Activated T-helper 1 cell treated with anti-CD3 and anti-CD28 coated beads, Interleukin-12 subunit alpha, Interleukin-12 subunit beta, Interleukin-2, Interleukin-4 antibody, amounts not matched to agents 30 ng/mL and 10 ng/mL and 1 ng/mL, durations not matched to agents 14 hours and 24 hours and 36 hours (primary cell): ENCODE results near the gene TUBB2A. TPM values are rescaled to one million over a fixed set of nuclear protein-coding genes. Genes with fewer than 3 reads are reported as not detected.
"Not testable (repeated sequence)": the region's sequence is repeated elsewhere in the genome, so short reads cannot be mapped to it uniquely, and the experiment has no call there.

Experiments used
- DNase-seq: peaks from one replicate; pipeline ENCODE4 v3.0.0; 2021; ENCODE audit warnings: low spot score
- H3K27ac Mint-ChIP-seq: one replicate; pipeline ENCODE4 v1.8.0; 2021; ENCODE audit warnings: mild to moderate bottlenecking, mixed read lengths
- H3K27me3 Mint-ChIP-seq: one replicate; pipeline ENCODE4 v1.8.0; 2022; ENCODE audit warnings: mild to moderate bottlenecking, moderate library complexity, mixed read lengths; ENCODE audit not compliant: insufficient read depth
- H3K36me3 Mint-ChIP-seq: one replicate; pipeline ENCODE4 v1.8.0; 2021; ENCODE audit warnings: low read depth, mixed read lengths
- H3K4me1 Mint-ChIP-seq: one replicate; pipeline ENCODE4 v1.8.0; 2021; ENCODE audit warnings: low read depth, mixed read lengths
- H3K4me3 Mint-ChIP-seq: one replicate; pipeline ENCODE4 v1.8.0; 2021; ENCODE audit warnings: mild to moderate bottlenecking, moderate library complexity, mixed read lengths
- H3K9me3 Mint-ChIP-seq: one replicate; pipeline ENCODE4 v1.8.0; 2021; ENCODE audit warnings: mixed read lengths
- intact Hi-C: fragments of 100-400 bp; cut with micrococcal nuclease; formaldehyde crosslinking; loops from one replicate; pipeline ENCODE4 v1.15.1; 2024
- total RNA-seq: library from RNA; stranded (reverse); gene quantifications from 2 replicates; pipeline ENCODE4 v1.2.3, GENCODE V29; 2022

TUBB2A gene
- total RNA-seq = 5.2 and 5.6 TPM in 2 replicates

DNA sequence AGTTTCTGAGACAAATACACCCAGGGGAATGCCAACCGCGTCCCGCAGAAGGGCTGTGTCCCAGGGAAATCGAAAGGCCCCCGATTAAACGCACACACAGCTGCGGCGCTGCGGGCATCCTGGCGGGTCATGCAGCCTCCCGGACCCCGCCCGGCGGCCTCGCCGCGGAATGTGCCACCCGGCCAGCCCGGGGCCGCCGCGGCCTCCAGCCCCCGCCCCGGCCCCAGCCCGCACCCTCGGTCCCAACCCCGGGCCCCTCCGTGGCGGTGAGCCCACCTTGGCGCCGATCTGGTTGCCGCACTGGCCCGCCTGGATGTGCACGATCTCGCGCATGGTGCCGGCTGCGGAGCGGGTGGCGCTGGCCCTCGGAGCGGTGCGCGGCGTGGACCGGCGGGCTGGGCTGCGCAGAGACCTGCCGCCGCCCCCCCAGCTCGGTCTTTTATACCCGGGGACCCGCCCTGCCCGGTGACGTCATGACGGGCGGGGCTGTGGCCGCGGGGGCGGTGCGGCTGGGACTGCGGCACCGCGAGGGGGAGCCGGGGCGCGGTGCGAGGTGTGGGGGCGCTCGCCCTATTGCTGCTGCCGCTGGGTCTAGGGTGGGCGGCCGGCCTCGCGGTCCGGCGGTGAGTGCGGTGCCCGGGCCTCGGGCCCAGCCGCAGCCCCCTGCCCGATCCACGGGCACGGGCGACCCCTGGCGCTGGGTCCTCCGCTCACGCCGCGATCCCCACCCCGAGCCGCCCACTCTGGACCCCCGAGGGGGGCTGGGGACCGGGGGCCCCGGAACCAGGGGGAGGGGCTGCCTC is at the start of gene TUBB2A:
Gene TUBB2A (minus strand): TSS at position 414 of the 803 bp plus-strand sequence. CDS start 81 bp downstream, at position 333.
- peak; percentile 83 for DNase-seq
- peaks cover 14% of the 10 kb centered on the region for H3K36me3 Mint-ChIP-seq
- H3K27ac Mint-ChIP-seq = peak within 1 kb of the TSS; percentile 76
- intact Hi-C loops = loop anchor here (1.0 to 2.0 kb wide), 3 partner anchors 39 to 89 kb away; partner anchors contain the start of genes BPHL and RIPK1
- H3K27me3 Mint-ChIP-seq = peaks cover 54% of the 10 kb centered on the region
- peaks cover 22% of the 10 kb centered on the region for H3K4me1 Mint-ChIP-seq
- H3K9me3 Mint-ChIP-seq = peaks cover 6% of the 10 kb centered on the region
- H3K4me3 Mint-ChIP-seq = peak within 1 kb of the TSS; percentile 86

DNA sequence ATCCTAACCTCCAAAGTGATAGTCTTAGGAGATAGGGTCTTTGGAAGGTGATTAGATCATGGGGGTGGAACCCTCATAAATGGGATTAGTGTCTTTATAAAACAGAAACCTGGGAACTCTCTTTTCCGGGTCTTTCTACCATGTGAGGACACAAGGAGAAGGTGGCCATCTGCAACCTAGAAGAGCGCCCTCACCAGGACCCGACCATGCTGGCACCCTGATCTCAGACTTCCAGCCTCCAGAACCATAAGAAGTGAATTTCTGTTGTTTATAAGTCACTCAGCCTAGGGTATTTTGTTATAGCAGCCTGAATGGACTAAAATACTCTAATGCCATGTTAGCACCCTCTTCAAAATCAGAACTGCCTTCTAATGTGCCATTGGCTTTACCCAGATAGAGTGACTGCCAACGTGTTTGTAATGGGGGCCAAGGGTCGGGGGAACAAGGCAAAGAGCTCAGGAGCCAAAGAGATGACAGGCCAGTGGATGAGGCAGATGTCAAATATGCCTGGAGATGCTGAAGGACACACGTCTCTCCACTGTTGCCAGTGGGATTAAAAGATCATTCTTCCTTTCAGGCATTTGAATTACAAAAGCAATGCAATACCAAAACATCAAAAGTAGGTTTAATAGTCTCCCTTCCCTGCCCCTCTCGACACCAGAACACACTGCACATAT is 49.1 kb upstream of the TUBB2A start:
- Mint-ChIP-seq H3K36me3 (no peaks in the 10 kb centered on the region), H3K9me3 (peaks cover 13% of the 10 kb centered on the region), H3K27me3 (peaks cover 12% of the 10 kb centered on the region), H3K27ac (no peak overlapping the region), H3K4me3 (no peak overlapping the region), H3K4me1 (peaks cover 41% of the 10 kb centered on the region)
- no peak for DNase-seq
- intact Hi-C loops = no loop called here

DNA sequence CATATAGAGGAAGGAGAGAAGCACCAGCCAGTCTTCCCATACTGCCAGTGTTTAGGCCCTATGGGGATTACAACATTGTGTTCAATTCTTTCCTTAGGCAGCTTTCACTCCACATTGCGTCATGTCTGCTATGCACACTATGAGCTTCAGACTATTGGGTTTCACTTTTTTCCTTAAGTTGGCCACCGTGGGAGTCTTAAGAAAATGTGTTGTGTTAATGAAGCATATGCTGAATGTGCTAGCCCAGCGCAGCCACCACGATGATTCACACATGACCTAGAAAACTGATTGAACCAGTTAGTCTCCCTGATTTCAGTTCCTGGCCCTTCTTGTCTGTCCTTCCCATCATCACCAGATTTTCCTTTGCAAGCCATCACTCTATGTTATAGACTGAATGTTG is 48.6 kb upstream of the TUBB2A start:
- H3K4me3 Mint-ChIP-seq = no peak overlapping the region
- peaks cover 41% of the 10 kb centered on the region for H3K4me1 Mint-ChIP-seq
- H3K36me3 Mint-ChIP-seq = no peaks in the 10 kb centered on the region
- peaks cover 13% of the 10 kb centered on the region for H3K9me3 Mint-ChIP-seq
- intact Hi-C loops = no loop called here
- H3K27ac Mint-ChIP-seq = no peak overlapping the region
- peaks cover 10% of the 10 kb centered on the region for H3K27me3 Mint-ChIP-seq
- DNase-seq = no peak

DNA sequence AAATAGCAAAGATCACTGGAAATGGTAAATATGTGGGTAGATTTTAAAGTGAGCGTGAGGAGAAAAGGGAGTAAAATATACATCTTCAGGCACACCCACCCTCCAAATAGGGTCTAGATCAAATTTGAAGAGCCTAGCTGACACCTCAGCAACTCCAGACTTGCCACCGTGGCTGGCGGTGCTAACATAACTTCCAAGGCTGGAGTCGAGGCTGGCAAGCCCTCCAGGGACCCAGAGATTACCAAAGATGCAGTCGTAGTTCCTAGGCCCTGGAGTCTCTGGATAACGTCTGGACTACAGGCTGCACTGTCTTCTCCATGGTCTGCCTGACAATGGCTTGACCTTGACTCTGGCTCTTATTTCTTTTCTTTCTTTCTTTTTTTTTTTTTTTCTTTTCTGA is 47.6 kb upstream of the TUBB2A start:
- no peak for DNase-seq
- Mint-ChIP-seq H3K4me1 (peaks cover 36% of the 10 kb centered on the region), H3K27ac (no peak overlapping the region), H3K27me3 (peaks cover 17% of the 10 kb centered on the region), H3K4me3 (no peak overlapping the region), H3K9me3 (peaks cover 19% of the 10 kb centered on the region), H3K36me3 (no peaks in the 10 kb centered on the region)
- intact Hi-C loops = no loop called here

DNA sequence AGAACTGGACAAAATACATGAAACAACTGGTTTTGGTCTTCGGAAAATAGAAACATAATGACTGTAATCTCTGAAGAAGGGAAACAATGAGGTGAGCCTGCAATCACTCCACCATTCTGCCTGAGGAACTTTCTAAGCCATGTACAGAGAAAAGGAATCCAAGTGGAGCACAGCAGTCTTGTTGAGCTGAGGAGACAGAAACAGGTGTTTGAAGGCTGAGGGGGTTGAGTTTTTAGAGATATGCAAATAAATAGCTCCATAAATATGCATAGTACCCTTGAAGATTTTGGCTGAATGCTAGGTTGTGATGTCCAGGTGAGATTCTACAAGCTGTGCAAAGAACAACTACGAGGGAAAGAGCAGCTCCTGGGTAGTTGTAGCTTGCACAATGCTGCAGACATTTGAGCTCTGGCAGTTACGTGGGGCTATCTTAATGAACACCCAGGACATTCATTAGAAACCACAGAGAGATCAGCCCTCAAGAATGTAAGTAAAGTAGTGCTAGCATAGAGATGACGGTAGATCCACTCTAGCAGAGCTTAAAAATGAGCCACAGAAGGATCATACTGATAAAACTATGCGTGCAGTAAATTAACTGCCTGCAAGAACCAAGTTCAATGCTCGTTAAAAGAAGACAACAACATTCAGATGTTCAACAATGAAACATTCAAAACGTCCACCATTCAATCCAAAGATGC is 45.8 kb upstream of the TUBB2A start:
- DNase-seq = no peak
- Mint-ChIP-seq H3K4me1 (peaks cover 19% of the 10 kb centered on the region), H3K27me3 (peaks cover 17% of the 10 kb centered on the region), H3K36me3 (no peaks in the 10 kb centered on the region), H3K27ac (no peak overlapping the region), H3K4me3 (no peak overlapping the region), H3K9me3 (peaks cover 19% of the 10 kb centered on the region)
- intact Hi-C loops = no loop called here

DNA sequence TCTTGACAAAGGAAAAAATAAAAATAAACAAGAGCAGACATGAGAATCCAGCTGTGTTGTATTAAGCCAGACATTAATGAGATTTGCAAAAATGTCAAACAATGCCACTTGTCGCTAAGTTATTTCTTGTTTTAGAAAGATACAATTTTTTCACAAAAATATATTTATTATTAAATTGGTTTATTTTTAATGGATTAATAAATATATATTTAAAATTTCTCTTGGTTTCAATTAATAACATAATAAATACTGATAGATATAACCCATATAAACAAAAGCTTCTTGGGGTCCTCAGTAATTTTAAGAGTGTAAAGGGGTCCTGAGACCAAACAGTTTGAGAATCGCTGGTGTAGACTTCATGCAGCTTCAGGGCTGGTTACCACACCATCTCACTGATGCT is 44.0 kb upstream of the TUBB2A start:
- Mint-ChIP-seq H3K27me3 (peaks cover 16% of the 10 kb centered on the region), H3K4me3 (no peak overlapping the region), H3K27ac (no peak overlapping the region), H3K9me3 (peaks cover 16% of the 10 kb centered on the region), H3K36me3 (no peaks in the 10 kb centered on the region), H3K4me1 (peaks cover 8% of the 10 kb centered on the region)
- intact Hi-C loops = no loop called here
- DNase-seq = no peak

DNA sequence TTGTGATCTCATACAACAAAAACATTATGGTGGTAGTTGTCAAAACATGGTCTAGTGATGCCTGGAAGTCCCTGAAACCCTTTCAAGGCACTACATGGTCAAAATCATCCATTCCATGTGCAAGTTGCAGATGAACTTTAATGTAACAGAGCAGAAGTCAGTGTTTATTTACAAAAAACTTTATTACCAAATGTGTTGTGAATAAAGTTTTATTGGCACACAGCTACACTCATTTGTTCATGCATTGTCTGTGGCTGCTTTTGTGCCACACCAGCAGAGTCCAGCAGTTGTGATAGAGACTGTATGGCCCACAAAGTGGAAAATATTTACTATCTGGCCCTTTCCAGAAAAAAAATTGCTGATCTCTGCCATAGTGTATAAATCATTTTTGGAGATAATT is 43.3 kb upstream of the TUBB2A start:
- H3K36me3 Mint-ChIP-seq = no peaks in the 10 kb centered on the region
- H3K4me1 Mint-ChIP-seq = peaks cover under 1% of the 10 kb centered on the region
- intact Hi-C loops = no loop called here
- H3K9me3 Mint-ChIP-seq = peaks cover 16% of the 10 kb centered on the region
- peaks cover 13% of the 10 kb centered on the region for H3K27me3 Mint-ChIP-seq
- H3K27ac Mint-ChIP-seq = no peak overlapping the region
- DNase-seq = no peak
- H3K4me3 Mint-ChIP-seq = no peak overlapping the region

DNA sequence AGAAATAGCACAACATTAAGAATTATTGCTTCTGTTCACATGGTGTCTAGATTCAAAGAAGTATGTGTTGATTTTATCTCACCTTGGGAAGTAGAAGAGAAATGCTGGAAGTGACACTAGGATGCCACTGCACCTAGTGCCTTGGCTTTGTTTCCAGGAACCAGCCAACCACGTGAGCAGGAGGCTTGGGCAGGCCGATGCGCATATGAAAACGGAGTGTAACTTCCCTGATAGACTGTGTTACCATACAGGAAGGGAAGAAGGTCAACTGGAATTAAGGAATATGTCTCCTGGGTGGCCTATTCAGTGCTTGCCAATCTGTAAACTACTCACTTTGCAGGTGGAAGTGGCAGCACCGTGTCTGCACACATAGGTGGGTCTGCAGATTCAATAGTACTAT is 42.0 kb upstream of the TUBB2A start:
- Mint-ChIP-seq H3K9me3 (peaks cover 14% of the 10 kb centered on the region), H3K4me3 (no peak overlapping the region), H3K27me3 (peaks cover 13% of the 10 kb centered on the region), H3K4me1 (no peaks in the 10 kb centered on the region), H3K36me3 (no peaks in the 10 kb centered on the region), H3K27ac (no peak overlapping the region)
- intact Hi-C loops = no loop called here
- DNase-seq = no peak

DNA sequence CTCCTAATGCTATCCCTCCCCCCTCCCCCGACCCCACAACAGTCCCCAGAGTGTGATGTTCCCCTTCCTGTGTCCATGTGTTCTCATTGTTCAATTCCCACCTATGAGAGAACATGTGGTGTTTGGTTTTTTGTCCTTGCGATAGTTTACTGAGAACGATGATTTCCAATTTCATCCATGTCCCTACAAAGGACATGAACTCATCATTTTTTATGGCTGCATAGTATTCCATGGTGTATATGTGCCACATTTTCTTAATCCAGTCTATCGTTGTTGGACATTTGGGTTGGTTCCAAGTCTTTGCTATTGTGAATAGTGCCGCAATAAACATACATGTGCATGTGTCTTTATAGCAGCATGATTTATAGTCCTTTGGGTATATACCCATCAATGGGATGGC is 40.4 kb upstream of the TUBB2A start:
- H3K4me1 Mint-ChIP-seq, H3K9me3 Mint-ChIP-seq, DNase-seq, H3K4me3 Mint-ChIP-seq, intact Hi-C loops, H3K36me3 Mint-ChIP-seq, H3K27ac Mint-ChIP-seq: not testable (repeated sequence)
- peaks cover 11% of the 10 kb centered on the region for H3K27me3 Mint-ChIP-seq

DNA sequence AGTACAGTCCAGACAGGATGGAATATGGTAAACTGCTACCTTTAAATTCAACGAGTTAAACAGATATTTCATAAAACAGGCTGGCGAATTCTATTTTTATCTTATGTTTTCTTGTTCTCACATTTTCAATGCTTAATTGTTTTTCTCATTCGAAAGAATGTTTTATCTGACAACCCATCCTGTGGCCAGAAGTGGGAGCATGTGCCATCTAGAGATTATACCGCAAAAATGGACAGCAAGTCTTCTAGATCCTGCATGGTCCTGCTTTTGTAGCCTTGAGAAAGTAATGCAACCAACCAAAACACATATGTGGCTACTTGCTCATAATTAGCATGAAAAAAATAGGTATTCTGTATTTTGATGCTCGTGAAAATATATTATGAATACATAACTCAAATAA is 39.4 kb upstream of the TUBB2A start:
- H3K9me3 Mint-ChIP-seq = peaks cover 6% of the 10 kb centered on the region
- no peaks in the 10 kb centered on the region for H3K36me3 Mint-ChIP-seq
- no peak overlapping the region for H3K4me3 Mint-ChIP-seq
- DNase-seq = no peak
- intact Hi-C loops = no loop called here
- H3K4me1 Mint-ChIP-seq = no peaks in the 10 kb centered on the region
- H3K27me3 Mint-ChIP-seq = peaks cover 11% of the 10 kb centered on the region
- H3K27ac Mint-ChIP-seq = no peak overlapping the region

DNA sequence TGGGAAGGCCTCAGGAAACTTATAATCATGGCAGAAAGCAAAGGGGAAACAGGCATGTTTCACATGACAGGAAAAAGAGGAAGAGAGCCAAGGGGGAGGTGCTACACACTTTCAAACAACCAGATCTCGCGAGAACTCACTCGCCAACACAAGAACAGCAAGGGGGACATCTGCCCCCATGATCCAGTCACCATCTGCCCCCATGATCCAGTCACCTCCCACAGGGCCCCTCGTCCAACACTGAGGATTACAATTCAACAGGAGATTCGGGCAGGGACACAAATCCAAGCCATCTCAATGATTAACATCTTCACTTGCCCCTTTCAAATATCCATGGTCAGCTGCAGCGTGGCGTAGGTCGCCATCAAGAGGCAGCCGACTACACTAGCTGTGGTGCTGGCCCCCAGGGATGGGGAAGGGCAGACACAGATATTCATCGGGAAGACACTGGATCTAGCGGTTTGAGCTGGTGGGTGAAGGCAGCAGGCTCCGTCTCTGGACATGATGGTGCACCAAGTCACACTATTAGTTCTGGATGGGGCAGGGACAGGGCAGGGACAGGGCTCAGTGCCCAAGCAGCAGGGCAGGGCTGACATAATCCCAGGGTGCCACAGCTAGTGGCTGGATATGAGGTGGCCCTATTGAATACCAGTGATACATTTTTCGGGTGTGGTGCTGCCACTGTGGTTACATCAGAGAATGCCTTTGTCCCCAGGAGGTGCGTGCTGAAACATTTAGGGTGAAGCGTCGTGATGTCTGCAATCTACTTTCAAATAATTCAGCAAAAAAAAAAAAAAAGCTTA is 38.6 kb upstream of the TUBB2A start:
- Mint-ChIP-seq H3K27ac (no peak overlapping the region), H3K36me3 (no peaks in the 10 kb centered on the region), H3K4me1 (no peaks in the 10 kb centered on the region), H3K27me3 (peaks cover 14% of the 10 kb centered on the region), H3K9me3 (peaks cover 6% of the 10 kb centered on the region), H3K4me3 (no peak overlapping the region)
- DNase-seq = no peak
- intact Hi-C loops = no loop called here

DNA sequence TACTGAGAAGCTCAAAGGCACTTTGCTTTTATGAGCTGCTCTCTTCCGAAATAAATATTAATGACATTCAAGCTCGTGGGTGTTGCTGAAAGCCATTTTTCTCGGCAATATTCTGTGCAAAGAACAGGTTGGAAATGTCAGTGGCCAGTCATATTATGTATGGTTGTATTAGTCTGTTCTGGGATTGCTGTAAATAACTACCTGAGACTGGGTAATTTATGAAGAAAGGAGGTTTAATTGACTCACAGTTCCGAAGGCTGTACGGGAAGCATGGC is 38.0 kb upstream of the TUBB2A start:
- DNase-seq = no peak
- no peaks in the 10 kb centered on the region for H3K4me1 Mint-ChIP-seq
- no peak overlapping the region for H3K27ac Mint-ChIP-seq
- no peak overlapping the region for H3K4me3 Mint-ChIP-seq
- H3K27me3 Mint-ChIP-seq = peaks cover 12% of the 10 kb centered on the region
- intact Hi-C loops = no loop called here
- no peaks in the 10 kb centered on the region for H3K36me3 Mint-ChIP-seq
- peaks cover 4% of the 10 kb centered on the region for H3K9me3 Mint-ChIP-seq
